ENCODE measurements around the gene IGF2. TPM values are rescaled to one million over a fixed set of nuclear protein-coding genes. Genes with fewer than 3 reads are reported as not detected.
"Not testable (repeated sequence)": the region's sequence is repeated elsewhere in the genome, so short reads cannot be mapped to it uniquely, and the experiment has no call there.

The IGF2 gene, protein sequence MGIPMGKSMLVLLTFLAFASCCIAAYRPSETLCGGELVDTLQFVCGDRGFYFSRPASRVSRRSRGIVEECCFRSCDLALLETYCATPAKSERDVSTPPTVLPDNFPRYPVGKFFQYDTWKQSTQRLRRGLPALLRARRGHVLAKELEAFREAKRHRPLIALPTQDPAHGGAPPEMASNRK
- 0.60 and 2.0 TPM in 2 replicates for total RNA-seq (2014; rRNA removed; shearing (Covaris generic))

DNA sequence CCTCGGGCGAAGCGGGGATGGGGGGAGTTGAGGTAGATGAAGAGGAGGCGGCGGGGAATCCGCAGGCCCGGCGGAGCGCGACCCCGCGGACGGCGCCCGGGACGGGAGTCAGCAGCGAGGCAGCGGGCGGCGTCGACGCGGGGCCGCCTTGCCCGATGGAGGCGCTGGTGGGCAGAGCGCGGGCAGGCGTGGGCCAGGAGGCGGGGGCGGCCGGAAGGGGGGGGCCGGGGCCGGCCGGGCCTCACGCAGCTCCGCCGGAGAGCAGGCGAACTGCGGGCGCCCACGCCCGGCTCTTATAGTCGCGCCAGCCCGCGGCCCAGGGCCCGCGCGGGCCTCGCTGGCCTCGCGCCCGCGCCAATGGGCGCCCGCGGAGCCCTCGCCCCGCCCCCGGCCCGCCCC lies at the start of gene IGF2:
Gene IGF2, minus strand, starts transcription at position 267 of the 399 bp plus-strand sequence. CDS start 3,866 bp downstream, outside the sequence.
- DNase-seq (ENCODE audit: low spot score) = no peak

DNA sequence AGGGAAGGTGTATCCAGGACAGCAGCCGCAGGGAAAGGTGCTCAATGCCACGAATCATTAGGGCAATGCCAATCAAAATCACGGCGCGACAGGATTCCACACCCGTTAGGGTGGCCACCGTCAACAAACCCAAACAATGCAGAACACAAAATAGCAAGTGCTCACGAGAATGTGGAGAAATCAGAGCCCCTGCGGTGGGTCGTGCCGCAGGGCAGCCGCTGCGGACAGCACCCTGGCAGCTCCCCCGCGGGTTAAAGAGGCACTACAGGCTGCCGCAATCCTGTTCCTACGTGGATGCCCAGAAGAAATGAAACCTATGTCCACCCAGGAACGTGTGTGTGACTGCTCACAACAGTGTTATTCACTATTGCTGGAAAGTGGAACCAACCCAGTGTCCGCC lies 49.6 kb upstream of the IGF2 start:
- DNase-seq (ENCODE audit: low spot score) = no peak

DNA sequence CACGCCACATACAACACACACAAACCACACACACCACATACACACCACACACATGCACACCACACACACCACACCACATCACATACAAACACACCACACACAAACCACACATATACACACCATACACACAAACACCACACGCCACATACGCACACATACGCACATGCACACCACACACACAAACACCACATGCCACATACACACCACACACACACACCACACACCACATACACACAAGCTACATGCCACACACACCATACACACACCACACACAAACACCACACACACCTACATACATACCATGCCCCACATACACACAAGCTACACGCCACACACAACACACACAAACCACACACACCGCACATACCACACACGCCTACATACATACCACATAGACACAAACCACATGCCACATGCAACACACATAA lies 48.1 kb upstream of the IGF2 start:
- no peak for DNase-seq (ENCODE audit: low spot score)

DNA sequence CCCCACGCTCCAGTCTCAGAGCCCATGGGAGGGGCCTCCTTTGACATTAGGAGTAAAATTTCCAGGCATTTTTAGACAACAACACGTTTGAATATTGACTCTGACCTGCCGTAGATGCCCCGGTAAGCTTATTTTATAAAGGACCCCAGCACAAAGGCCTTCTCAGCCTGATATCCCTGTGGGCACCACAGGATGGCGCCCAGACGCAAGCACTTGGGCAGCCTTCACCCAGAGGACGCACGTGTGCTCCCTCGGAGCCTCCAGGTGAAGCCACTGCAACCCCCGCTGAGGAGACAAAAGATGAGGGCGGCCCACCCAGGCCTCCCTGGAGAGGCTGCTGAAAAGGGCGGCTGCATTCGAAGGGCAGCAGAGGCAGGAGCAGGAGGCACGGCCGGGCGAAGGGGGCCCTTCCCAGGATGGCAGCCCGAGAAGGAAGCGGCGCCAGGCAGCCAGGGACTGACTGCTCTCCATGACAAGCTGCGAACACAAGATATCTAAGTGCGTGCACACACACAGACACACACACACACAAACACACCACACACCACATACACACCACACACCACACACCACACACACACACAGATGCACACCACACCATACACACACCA lies 47.6 kb upstream of the IGF2 start:
- DNase-seq (ENCODE audit: low spot score) = no peak

DNA sequence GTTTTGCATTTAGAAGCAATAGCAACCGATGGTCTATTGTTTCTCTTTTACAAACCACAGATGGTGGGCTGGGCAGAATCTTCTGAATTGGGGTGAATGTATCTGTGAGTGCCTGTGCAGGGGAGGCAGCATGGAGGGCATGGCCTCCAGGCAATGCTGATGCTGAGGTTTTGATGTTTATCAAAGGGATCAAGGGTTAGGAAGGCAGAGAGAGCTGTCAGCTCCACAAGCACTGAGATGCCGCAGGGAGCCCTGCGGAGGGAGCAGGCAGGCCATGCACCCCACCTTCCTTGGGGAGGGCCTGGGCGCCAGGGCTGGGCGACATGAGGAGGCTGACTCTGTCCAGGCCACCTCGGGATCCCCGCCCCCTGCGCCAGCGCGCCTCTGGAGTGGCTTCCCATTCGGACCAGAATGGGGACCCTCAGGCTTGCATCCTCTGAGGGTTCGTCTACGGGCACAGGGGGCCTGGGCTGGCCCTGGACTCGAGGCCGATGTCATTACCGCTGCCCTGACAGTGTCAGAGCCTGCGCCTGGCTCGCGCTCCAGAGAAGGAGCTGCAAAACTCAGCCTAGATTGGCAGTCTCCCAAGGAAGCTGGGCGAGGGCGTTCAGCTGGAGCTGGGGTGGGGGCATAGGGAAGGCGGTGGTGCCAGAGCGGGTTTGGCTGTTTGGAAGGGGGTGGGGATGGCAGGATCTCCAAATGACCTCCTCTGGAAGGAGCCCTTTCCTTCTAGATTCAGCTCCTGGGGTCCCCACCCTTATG lies 46.3 kb upstream of the IGF2 start:
- DNase-seq (ENCODE audit: low spot score) = no peak

DNA sequence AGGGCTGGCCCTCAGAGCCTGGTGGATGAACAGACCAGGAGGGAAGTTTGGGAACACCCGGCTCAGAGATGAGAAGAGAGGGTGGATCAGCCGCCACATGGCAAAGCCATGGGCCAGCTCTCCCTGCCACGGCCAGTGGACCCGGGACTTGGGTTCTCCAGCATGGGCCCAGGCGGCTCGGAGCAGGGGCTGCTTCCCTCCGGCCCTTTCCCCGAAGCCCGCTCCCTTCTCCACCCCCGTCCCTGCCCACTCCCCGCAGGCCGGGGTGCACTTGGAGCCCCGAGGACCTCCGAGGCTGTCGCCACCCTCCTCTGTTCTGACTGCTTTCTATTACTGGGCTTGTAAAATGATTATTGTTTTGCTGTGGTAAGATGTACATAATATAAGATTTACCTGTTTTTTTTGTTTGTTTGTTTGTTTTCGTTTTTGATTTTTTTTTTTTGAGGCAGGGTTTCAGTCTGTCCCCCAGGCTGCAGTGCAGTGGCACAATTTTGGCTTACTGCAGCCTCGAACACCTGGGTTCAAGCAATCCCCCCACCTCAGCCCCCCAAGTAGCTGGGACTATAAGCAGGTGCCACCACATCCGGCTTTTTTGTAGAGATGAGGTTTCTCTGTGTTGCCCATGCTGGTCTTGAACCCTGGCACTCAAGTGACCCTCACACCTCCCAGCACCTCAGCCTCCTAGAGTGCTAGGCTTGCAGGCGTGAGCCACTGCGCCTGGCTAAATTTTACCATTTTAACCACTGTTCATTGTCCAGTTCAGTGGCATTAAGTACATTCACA lies 43.7 kb upstream of the IGF2 start:
- no peak for DNase-seq (ENCODE audit: low spot score)

DNA sequence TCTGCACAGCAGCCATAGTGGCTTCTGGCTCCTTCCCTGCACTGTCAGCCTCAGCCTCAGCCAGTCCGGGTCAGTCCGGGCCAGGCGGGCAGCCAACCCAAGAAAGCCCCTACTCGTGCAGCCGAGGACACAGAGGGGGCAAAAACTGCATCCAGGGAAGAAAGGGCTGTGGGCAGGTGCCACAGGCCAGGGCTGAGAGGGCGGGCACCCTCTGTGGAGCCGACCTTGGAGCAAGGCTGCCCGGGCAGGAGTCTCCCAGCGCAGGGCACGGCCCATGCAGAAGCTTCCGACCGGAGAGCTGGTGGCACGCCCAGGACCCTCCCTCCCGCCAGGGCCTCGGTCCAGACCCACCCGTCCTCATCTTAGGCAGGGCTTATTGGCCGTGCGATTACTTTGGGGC lies 42.9 kb upstream of the IGF2 start:
- no peak for DNase-seq (ENCODE audit: low spot score)

DNA sequence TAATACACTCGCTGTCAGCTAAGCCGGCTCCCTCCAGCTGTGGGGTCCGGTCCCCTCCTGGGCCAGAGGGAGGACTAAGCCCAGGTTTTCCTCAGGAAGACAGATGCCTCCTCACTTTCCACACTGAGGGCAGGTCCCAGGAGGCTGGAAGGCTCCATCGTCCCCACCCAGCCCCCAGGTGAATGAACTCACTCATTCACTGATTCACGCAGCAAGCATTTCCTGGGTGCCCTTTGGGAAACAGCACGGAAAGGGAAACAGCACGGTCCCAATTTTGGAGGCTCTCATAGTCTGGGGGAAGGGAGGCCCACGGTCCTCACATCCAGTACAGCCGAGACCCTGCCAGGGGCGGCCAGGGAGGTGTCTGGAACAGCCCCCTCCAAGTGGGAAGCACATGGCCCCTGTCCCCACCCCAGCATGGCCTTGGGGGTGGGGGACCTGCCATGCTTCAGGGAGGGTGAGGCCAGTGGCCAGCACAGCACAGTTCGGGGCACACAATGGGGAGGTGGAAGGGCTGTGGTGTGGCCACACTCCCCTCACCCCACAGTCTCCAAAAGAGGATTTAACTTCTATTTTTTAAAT lies 41.7 kb upstream of the IGF2 start:
- no peak for DNase-seq (ENCODE audit: low spot score)

DNA sequence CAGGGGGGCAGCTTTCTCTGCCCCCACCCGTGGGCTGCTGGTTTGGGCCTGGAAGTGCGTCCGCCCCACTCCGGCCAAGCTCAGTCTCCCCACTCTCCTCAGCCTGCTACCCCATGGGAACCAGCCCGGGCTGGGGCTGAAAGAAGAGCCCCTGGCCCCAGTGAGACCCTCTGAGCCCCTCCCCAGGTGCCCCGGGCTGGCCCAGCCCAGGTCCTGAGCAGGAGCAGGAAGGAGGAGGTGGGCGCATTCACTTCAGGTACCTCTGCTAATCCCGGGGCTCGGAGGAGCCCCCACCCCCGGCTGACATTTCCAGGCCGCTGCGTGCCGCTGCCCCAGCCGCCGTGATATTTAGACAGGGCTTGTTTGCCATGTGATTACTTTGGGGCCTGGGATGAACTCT lies 41.2 kb upstream of the IGF2 start:
- DNase-seq (ENCODE audit: low spot score) = no peak

DNA sequence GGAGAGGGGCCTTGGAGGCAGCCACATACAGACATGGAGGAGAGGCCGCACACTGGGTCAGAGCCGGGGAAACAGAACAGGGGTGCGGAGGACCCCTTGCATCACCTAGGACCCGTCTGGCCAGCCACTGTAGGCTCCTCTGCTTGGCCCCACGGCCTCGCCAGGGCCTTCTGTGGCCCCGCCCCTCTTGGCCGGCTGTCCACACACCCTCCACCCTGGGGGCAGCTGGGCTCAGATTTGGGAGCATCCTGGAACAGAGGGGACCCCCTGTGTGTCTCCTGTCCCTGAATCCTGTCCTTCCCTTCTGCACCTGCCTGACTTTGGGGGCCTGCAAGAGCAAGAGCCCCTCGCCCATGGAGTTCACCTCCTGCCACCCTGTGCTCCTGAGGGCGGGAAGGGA lies 40.3 kb upstream of the IGF2 start:
- DNase-seq (ENCODE audit: low spot score) = no peak

DNA sequence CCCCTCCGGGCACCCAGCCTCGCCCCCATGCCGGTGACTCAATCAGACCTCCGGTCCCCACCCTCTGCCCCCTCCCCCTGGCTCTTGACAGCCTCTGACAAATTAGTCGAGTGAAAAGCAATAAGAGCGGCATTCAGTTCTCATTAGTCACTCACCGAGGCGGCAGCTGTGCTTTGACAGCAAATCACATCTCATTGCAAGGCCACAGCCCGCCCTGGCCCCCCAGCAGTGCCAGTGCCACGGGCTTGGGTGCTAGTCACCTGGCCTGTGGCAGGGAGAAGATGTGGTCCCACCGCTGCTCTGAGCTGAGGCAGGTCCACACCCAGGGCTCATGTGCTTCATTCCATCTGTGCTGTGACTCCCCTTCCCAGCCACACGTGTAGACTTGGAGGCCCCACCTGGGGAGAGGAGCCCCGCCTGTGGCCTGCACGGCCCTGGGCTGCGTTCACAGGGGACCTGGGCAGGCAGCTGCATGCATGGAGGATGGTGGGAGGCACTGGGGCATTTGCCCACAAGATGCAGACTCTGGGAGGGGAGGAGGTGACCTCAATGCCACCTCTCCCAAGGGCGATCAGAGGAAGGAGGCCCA lies 39.8 kb upstream of the IGF2 start:
- peak; percentile 66 for DNase-seq (ENCODE audit: low spot score)

DNA sequence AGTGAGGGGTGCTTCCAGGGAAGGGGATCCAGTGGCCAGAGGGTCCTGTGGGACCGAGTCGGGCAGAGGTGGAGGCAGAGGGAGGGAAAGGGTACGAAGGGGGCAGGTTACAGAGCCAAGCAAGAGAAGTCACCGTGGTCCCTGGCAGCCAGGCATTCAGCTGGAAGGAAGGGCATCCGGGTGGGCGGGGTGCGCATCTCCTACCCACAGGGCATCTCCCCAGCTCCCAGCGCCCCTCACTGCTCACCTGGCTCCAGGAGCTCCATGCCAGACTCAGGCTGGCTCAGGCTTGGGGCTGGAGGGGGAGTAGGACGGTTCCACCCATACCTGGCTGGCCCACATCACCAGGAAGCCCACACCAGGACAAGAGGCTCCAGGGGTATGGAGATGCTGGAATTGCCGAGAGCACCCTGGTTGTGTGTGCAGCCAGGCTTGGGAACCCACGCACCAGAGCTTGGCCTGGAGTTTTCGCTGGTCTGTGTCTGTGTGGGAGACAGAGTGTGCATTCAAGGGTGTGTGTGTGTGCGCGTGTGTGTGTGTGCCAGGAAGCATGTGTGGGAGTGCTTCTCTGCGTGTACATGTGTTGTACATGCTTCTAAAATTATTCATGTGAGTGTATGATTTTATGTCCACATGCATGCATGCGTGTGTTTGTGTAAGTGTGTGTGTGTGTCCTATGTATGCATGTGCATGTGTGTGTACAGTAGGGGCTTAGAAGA lies 39.0 kb upstream of the IGF2 start:
- DNase-seq (ENCODE audit: low spot score) = not testable (repeated sequence)

DNA sequence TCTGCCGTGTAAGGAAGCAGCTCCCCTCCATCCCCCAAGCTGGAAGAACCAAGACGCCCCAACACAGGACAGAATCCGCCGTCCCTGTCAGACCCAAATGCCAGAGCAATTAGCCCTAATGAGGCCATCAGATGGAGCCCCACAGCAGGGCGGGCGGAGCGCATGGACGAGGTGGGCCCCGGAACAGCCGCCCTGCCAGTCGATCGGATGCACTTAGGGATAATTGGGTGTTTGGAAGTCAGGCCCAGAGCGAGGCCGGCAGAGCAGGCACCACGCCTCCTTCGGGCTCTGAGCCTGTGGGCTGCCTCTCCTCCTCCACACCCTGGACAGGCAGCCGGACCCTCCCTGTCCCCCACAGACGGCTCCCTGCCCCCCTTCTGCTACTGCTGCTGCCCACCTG lies 37.9 kb upstream of the IGF2 start:
- DNase-seq (ENCODE audit: low spot score) = no peak

DNA sequence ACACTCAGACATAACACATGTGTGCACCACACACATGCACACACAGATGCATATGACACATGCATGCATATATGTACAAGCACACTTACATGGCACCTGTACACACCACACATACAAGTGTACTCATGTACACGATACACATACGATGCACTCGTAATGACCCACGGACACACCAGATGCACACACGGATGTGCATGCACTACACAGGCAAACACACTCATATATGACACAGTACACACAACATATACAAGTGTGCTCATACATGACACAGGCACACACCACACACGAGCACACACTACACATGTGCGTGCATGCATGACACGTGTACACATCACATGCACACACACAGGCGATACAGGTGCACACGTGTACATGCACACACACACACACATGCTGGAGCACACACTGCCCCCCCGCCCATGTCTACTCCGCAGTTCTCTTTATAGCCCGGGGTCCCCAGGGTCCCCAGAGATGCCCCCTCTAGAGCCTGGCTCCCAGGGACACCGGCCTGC lies 37.3 kb upstream of the IGF2 start:
- no peak for DNase-seq (ENCODE audit: low spot score)

DNA sequence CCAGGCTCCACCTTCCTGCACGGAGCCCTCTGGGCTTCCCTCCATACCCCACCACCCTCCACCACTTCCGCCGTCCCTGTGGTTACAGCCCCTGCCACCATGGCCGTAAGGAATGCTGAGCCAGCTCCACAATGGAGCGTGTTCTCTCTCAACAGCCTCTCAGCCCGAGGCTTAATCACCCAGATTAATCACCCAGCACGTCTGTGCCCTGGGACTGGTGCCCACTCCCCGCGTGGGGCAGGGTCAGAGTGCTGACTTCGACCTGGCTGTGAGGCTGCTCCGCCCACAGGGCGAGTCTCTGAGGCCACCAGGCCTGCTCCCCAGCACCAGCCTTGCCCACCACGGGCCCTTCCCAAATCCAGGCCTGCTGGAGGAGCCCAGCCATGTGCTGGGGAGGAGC lies 36.5 kb upstream of the IGF2 start:
- peak; percentile 92 for DNase-seq (ENCODE audit: low spot score)

DNA sequence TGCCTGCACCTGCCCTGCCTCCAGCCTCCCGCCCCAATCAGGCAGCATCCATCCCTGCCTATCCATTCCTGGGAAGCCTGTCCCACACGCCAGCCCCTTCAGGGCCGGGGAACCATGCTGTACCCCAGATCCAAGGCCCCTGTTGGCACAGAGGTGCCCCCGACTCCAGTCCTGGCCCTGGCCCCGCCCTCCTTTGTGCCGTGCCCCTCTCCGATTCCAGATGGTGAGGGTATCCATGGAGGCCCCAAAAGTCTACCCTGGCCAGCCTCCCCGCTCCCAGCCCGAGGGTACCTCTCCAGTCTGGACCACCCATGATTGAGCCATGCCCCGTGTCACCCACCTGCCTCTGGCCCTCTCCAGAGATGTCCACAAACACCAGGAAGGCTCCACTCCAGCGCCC lies 35.2 kb upstream of the IGF2 start:
- no peak for DNase-seq (ENCODE audit: low spot score)

DNA sequence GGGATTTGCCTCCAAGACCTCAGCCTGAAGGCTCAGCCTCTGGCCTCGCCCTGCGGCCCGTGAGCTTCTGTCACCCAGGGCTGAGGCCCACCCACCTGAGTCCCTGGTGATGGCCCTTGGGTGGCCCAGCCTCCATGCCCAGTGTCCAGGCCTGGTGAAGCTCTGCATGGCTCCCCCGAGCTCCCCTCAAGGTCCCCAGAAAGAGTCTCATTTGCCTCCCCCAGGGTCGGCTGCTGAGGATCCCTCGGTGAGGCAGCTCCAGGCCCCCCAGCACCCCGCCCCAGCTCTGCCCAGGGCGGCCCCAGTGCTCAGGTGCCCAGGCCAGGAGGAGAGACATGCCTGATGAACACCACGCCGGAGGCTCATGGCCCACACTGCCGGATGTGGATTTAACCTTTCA lies 34.6 kb upstream of the IGF2 start:
- no peak for DNase-seq (ENCODE audit: low spot score)

DNA sequence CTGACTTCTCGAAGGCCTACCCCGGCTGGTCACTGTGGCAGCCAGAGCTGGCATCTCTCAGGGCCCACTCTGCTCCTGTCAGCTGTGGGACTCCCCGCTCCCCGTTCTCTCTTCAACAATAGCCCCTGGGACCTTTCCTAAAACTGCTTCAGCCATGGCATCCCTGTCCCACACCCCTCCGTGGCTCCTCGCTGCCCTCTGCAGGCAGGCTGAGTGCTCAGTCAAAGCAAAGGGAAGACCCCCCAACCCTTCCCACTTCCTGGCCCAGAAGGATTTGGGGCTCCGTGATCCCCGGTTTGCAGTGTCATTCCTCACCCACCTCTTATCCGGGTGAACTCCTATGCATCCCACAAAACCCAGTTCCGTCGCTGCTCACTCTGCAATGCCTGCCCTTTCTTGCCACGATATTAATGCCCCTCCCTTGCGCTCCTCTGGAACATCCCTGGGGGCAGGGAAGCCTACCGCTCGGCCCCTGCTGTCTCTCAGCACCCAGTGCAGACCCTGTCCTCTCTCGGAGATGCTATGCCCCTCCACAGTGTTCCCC lies 34.0 kb upstream of the IGF2 start:
- DNase-seq (ENCODE audit: low spot score) = peak; percentile 36

DNA sequence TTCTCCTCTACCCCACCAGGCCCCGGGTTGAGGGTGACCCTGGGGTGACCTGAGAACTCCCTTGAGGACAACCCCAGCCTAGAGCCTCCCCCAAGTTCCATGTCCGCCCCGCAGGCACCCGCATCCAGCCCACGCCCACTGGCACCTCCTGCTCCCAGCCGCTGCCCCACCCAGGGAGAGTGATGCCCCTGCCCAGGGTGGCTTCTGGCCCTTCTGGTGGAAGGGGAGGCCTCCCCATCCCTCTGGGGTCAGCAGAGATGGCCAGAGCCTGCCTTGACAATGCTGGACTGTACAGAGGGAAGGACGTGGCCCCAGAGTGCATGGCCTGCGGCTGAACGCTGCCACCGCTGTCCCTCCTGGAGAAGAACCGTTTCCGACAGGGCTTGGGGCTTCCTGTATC lies 33.5 kb upstream of the IGF2 start:
- no peak for DNase-seq (ENCODE audit: low spot score)

DNA sequence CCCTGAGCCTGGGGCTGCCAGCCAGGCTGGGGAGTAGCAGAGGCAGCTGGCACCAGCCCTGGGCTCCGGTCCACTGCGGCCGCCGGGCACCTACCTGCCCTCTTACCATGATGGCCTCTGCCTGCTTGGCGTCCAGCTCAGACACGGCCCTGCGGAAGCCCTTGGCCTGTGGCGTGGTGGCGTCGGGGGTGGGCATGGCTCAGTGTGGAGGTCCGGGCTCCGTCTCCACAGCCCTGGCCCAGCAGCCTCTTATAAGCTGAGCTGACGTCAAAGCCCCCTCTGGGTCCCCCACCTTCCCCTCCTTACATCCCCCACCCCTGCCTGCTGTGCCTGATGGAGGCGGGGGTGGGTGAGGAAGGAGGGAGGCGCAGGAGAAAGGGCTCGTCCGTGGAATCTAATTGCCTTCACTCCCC lies 32.4 kb upstream of the IGF2 start, which contains the start of gene TH:
Gene TH, minus strand, starts transcription at position 225 of the 413 bp plus-strand sequence. Its CDS starts 29 bp downstream, at position 196.
- DNase-seq (ENCODE audit: low spot score) = no peak
